CD1c-positive myeloid dendritic cell (primary cell): ENCODE measurements around the gene PEX10.
"Not testable (repeated sequence)": the region's sequence is repeated elsewhere in the genome, so short reads cannot be mapped to it uniquely, and the experiment has no call there.

ENCODE experiments used
- DNase-seq: peaks from one replicate; pipeline ENCODE4 v3.0.0-alpha.2; 2016; ENCODE audit errors: extremely low spot score

The PEX10 gene

GRCh38 chr1:2412395-2412772 lies at the start of gene PEX10:
PEX10 (minus strand) TSS chr1:2412564; CDS start chr1:2412502, 62 bp downstream.
- peak; percentile 98 for DNase-seq

DNA sequence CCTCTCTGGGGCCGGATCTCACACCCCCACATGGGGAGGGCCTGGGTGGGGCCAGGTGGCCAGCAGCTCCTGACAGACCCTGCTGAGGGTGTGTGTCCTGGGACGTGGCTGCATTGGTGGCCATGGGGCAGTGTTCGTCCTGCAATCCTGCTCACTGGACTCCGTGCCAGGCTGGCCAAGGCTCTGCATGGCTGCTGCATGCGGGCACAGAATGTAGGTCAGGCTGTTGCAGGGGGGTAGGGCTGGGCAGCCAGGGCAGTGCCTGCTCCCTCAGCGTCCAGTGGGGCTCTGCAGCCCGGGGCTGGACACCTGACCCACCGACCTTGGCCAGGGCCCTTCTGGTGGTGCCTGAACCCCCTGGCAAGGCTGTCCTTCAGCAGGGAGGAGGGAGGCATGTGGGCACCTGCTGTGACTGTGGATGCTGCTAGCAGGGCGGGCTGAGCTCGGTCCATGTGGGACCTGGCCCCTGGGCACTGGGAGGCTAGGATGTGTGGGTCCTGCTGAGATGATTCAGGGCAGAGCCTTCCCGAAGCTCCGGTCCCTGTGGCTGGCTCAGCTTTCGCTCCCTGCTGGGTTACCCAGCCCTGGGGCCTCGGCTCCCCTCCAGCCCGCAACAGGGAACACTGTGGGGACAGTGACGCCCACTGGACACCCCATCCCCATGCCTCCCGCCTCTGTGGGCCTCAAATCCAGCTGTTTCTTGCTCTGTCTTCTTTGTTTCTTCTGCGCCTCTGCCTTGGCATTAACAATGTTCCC lies 48.8 kb upstream of the PEX10 start:
- DNase-seq: no peak

DNA sequence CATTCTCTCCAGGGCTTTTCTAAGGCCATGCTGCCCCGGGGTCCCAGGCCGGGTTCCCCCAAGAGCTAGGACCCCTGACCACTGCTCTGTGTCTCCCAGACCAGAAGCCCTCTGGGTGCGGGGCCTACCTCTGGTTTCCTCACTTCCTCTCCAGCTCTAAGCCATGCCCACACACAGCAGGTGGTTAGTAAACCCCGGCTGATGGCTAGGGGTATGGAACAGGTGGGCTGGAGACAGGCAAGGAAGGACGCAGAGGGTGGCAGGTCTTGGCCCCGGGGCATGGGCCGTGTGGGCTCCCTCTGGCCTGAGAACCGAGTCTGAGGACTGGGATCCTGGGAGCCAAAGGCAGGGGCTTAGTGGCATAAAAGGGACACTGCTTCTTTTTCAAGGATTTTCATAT lies 47.8 kb upstream of the PEX10 start:
- DNase-seq: no peak

DNA sequence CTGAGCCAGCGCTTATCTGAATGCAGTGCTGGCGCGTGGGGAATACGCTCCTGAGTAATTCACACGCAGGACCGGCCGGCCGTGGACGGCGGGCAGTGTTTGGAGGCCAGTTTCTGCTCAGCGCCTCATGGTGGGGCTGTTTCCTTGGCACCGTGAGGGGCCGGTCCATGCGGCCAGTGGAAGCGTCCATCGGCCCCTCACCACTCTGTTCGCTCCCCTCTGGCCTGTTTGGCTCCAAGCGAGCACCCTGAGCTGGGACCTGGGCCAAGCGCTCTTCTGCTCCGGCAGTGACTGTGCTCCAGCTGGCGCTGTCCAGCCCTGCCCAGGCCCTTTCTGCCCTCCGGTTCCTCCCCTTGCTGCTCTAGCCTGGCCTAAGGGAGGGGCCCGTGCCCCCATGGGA lies 47.4 kb upstream of the PEX10 start:
- no peak for DNase-seq

DNA sequence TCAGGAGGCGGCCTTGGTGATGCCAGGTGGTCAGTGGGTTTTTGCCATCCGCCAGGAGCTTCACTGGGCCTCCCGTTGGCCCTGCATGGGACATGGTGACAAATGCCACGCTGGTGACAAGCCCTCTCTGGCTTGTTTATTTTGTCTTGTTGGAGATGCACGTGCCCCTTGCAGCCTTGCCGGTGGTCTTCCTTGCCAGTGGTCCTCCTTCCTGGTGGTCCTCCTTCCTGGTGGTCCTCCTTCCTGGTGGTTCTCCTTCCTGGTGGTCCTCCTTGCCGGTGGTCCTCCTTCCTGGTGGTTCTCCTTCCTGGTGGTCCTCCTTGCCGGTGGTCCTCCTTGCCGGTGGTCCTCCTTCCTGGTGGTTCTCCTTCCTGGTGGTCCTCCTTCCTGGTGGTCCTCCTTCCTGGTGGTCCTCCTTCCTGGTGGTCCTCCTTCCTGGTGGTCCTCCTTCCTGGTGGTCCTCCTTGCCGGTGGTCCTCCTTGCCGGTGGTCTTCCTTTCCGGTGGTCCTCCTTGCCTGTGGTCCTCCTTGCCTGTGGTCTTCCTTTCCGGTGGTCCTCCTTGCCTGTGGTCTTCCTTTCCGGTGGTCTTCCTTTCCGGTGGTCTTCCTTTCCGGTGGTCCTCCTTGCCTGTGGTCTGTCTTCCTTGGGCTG lies 46.9 kb upstream of the PEX10 start:
- DNase-seq: not testable (repeated sequence)

GRCh38 chr1:2458687-2459086 lies 46.3 kb upstream of the PEX10 start:
- no peak for DNase-seq

DNA sequence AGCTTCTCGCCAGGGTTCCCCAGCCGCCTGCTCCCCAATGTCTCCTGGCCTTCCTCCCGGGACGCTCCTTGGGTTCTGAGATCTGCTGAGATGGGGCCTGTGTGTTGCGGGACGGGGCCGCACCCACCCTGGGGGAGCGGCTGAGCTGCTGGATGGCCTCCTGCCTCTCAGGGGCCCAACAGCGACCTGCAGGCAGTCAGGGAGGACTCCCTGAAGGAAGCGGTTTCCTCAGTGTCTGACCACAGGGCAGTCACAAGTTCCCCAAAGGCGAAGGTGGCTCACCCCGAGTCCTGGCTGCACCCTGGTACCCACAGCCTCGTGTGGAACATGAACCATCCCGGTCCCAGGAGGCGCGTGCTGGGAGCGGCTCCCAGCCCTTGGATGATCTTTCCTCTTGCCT lies 45.1 kb upstream of the PEX10 start:
- no peak for DNase-seq

DNA sequence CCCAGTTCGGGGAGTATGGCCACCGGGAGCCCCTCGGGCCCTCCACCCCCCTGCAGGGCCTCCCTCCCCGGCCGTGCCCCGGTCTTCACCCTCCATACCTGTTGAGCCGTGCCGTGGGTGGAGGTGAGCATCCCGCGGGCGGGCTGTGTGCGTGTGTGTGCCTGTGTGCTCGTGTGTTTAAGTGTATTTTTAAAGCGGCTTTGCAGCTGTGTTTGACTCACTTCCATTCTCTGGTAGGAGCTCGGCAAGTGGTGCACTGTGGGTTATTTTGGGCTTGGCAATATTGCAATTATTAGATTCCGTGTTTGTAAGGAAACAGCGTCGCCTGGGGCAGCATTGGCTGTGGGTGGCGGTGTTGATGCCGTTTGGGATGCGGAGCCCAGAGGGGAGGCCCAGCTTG lies 43.4 kb upstream of the PEX10 start:
- no peak for DNase-seq

GRCh38 chr1:2454227-2454626 lies 41.9 kb upstream of the PEX10 start:
- no peak for DNase-seq

GRCh38 chr1:2452932-2453315 lies 40.6 kb upstream of the PEX10 start:
- no peak for DNase-seq

- DNase-seq: no peak
These were observed 40.0 kb upstream of the PEX10 start for GRCh38 chr1:2452201-2452931.

- no peak for DNase-seq
These were observed 39.4 kb upstream of the PEX10 start for GRCh38 chr1:2451741-2452140.

DNA sequence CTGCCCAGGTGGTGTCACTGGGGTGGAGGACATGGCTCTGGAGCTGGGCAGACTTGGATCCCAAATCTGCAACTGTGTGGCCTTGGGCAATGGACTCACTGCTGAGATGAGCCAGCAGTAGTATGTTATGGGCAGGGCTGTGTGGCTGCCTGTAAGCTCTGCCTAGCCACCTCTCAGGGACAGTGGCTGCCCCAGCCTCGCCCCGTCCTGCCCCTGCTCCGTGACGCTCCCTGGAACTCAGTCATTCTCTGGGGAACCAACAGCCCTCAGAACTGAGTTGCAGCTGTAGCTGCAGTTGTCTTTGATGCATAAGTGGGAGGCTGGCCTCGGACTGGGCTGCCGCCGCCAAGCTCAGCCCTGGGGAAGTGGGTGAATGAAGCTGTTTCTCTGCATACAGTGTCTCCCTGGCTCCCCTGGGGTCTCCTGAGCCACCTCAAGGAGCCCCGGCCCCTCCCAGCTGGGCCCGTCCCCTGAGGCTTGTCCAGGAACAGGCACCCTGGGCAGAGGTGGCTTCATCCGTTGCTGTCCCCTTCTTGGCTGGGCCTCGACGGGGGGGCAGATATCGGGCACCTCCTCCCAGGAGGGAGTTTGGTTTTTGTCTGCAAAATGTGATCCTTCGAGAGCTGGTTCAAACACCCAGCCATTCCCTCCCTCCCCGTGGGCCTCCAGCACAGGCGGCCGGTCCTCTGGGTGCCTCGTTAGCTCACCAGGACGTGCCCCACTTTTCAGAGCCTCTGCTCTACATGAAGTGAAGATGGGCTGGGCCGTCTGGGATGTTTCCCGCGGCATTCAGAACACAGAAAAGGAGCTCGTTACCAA lies 37.5 kb upstream of the PEX10 start:
- DNase-seq: no peak

- no peak for DNase-seq
These were observed 35.7 kb upstream of the PEX10 start for GRCh38 chr1:2448098-2448445.

DNA sequence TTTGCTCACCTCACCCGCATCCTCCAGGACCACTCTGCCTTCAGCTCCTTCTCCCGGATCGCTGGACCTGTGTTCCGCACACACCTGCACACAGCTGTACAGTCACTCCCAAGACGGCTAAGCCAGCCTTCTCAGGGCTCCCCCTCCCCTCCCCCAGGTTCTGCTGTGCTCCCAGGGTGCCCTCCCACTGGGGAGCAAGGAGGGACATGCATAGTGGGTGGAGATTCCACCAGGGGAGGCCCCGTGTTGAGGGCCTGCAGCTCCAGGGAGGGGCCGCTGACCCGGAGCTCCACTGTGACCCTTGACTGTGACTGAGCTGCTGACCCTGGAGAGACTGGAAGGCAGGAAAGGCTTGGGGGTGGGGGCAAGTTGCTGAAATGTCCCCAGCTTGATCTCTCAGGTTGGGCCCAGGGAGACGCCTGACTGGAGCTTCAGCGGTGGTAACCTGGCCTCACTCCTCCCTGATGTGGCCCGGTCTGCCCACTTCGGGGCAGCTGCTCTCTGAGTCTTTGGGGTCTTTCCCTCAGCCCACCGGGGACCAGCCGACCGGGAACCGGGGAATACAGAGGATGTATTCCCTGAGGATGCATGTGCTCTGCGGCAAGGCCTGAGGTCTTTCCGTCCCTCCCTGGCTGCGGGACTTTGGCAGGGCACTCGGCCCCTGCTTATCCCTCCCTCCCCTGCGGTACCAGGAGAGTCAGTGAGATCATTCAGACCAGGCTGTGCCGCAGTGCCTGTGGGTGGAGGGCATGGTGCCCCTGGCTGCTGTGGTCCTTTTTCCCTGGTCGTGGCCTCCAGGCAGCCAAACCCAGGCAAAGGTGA lies 35.1 kb upstream of the PEX10 start:
- DNase-seq: no peak

- DNase-seq: no peak
These were observed 34.5 kb upstream of the PEX10 start for GRCh38 chr1:2446861-2447260.

GRCh38 chr1:2446394-2446793 lies 34.0 kb upstream of the PEX10 start:
- DNase-seq: no peak

GRCh38 chr1:2445823-2446215 lies 33.5 kb upstream of the PEX10 start:
- no peak for DNase-seq

GRCh38 chr1:2445162-2445822 lies 32.9 kb upstream of the PEX10 start:
- DNase-seq: no peak

- no peak for DNase-seq
These were observed 31.8 kb upstream of the PEX10 start for GRCh38 chr1:2444138-2444591.
